22Rv1 (cell line): Measurements from ENCODE around the gene PRDM11.

Experiments used
- H3K27ac ChIP-seq: fragments of 450-650 bp; 2 replicates; pipeline ENCODE4 v1.5.1; 2017
- ZFX ChIP-seq: fragments of 450-650 bp; IDR thresholded peaks from 2 replicates; pipeline ENCODE4 v1.6.1; 2017; ENCODE audit warnings: antibody characterized with exemption, borderline replicate concordance
- TF ChIP-seq, protein P1 (sequence below): fragments of 450-650 bp; IDR thresholded peaks from 2 replicates; pipeline ENCODE4 v1.5.1; 2017; ENCODE audit warnings: mild to moderate bottlenecking

PRDM11 gene

GRCh38 chr11:45267652-45268299, 121.3 kb downstream of the PRDM11 start:
- no peak overlapping the region for H3K27ac ChIP-seq
- no peak for TF ChIP-seq ZFX
- TF ChIP-seq, protein P1, sequence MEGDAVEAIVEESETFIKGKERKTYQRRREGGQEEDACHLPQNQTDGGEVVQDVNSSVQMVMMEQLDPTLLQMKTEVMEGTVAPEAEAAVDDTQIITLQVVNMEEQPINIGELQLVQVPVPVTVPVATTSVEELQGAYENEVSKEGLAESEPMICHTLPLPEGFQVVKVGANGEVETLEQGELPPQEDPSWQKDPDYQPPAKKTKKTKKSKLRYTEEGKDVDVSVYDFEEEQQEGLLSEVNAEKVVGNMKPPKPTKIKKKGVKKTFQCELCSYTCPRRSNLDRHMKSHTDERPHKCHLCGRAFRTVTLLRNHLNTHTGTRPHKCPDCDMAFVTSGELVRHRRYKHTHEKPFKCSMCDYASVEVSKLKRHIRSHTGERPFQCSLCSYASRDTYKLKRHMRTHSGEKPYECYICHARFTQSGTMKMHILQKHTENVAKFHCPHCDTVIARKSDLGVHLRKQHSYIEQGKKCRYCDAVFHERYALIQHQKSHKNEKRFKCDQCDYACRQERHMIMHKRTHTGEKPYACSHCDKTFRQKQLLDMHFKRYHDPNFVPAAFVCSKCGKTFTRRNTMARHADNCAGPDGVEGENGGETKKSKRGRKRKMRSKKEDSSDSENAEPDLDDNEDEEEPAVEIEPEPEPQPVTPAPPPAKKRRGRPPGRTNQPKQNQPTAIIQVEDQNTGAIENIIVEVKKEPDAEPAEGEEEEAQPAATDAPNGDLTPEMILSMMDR = no peak

GRCh38 chr11:45269678-45270077, 123.2 kb downstream of the PRDM11 start:
- H3K27ac ChIP-seq = no peak overlapping the region
- TF ChIP-seq, protein P1 = no peak
- TF ChIP-seq ZFX = no peak

DNA sequence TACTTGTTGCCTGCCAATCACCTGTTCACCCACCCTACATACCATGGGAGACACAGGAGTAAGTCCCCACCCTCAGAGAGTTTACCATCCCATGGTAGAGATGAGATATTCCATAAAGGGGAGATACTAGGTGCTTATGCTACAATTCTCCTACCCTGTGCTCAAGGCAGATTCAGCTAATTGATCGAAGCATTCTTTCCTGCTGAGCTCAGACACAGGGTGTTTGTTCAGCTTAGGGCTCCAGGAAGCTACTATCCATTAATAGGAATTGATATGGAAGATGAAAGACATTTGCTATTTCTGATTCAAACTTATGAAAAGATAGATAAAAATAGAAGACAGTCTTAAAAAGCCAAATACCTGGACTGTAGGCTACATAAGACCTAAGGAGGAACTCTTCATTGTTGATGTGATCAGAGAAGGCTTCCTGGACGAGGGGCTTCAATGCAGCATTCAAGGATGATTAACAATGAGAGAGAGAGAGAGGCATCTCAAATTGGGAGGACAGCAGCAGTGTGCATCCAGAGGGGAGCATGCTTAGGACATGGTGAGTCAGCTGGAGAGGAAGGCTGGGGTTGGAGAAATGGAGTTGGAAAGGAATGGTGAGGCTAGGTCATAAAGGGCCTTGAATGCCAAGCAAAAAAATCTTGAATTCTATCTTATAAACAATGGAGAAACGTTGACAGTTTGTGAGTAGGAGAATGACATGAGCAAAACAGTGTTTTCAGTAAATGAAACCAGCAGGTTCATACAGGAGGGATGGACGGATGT, 124.7 kb downstream of the PRDM11 start:
- H3K27ac ChIP-seq = no peak overlapping the region
- TF ChIP-seq, protein P1 = no peak
- no peak for TF ChIP-seq ZFX

DNA sequence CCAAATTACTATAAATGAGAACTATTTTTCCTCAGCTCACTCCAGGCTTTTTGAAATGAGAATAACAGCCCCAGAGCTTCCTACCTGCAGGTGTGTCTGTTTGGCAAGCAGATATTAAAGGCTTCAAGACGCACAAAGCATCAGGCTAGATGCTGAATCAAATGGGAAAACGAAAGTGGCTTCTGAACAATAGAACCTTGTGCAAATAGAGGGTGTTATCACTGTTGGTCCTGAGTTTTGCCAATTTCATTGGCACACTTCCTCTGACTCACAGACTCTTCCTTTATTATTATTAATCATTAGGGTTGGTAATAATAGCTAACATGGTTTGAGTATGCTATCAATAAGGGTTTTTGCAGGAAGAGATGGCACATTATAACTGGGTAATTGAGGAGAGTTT, 126.3 kb downstream of the PRDM11 start:
- H3K27ac ChIP-seq = no peak overlapping the region
- TF ChIP-seq, protein P1 = no peak
- no peak for TF ChIP-seq ZFX

GRCh38 chr11:45273509-45273908, 127.1 kb downstream of the PRDM11 start:
- no peak overlapping the region for H3K27ac ChIP-seq
- no peak for TF ChIP-seq ZFX
- TF ChIP-seq, protein P1 = no peak

GRCh38 chr11:45274206-45274605, 127.8 kb downstream of the PRDM11 start:
- H3K27ac ChIP-seq = no peak overlapping the region
- no peak for TF ChIP-seq ZFX
- TF ChIP-seq, protein P1 = no peak

GRCh38 chr11:45275828-45276227, 129.4 kb downstream of the PRDM11 start:
- TF ChIP-seq, protein P1 = no peak
- TF ChIP-seq ZFX = no peak
- no peak overlapping the region for H3K27ac ChIP-seq
